IMR-90 (cell line): ENCODE results near the gene TTC28. TPM values are rescaled to one million over a fixed set of nuclear protein-coding genes. Genes with fewer than 3 reads are reported as not detected.

Experiments used
- ATAC-seq: fragments of 200-7000 bp; cut with Tn5 transposase; 2 replicates; pipeline ENCODE4 v1.9.1; 2020; ENCODE audit warnings: low read depth, mild to moderate bottlenecking, moderate library complexity
- BruUV-seq: library from RNA; stranded (reverse); fragments of 400-500 nt; replicated peaks from 2 replicates; lab custom pipeline; 2021; lab: Mats Ljungman, UMichigan
- CTCF ChIA-PET: fragments of 300-600 bp; formaldehyde crosslinking; extraction: SDS; loops from one replicate; lab custom pipeline; 2021; ENCODE audit warnings: antibody characterized with exemption; lab: Yijun Ruan, JAX
- POLR2A ChIA-PET: fragments of 300-600 bp; sonication (Branson Sonifier 250); formaldehyde crosslinking; loops from one replicate; lab custom pipeline; 2022; ENCODE audit warnings: antibody characterized with exemption; ENCODE audit not compliant: unreplicated experiment; lab: Charles Lee
- DNase-seq: peaks from one replicate; pipeline ENCODE4 v3.0.0; 2013
- H2AFZ ChIP-seq: replicated peaks from 2 replicates; pipeline ENCODE3; 2013; ENCODE audit warnings: low read length, mild to moderate bottlenecking; ENCODE audit not compliant: poor library complexity
- H2AK5ac ChIP-seq: 2 replicates; pipeline ENCODE4 v1.6.1; 2013; ENCODE audit warnings: low read depth, low read length, inconsistent platforms
- H2AK9ac ChIP-seq: replicated peaks from 2 replicates; pipeline ENCODE3; 2013; ENCODE audit warnings: mild to moderate bottlenecking, low read depth, low read length, moderate library complexity; ENCODE audit not compliant: poor library complexity
- H2BK120ac ChIP-seq: 2 replicates; pipeline ENCODE4 v1.6.1; 2013; ENCODE audit warnings: low read depth, low read length, inconsistent platforms
- H2BK15ac ChIP-seq: 3 replicates; pipeline ENCODE4 v1.6.1; 2013; ENCODE audit warnings: low read depth, low read length, inconsistent platforms
- H2BK20ac ChIP-seq: 2 replicates; pipeline ENCODE4 v1.6.1; 2013; ENCODE audit warnings: low read depth, mild to moderate bottlenecking, inconsistent platforms, low read length, moderate library complexity
- H2BK5ac ChIP-seq: 2 replicates; pipeline ENCODE4 v1.6.1; 2013; ENCODE audit warnings: mild to moderate bottlenecking, low read depth, low read length, inconsistent platforms; ENCODE audit not compliant: poor library complexity, severe bottlenecking
- H3K14ac ChIP-seq: replicated peaks from 2 replicates; pipeline ENCODE4 v1.6.1; 2013; ENCODE audit warnings: low read depth, low read length, inconsistent platforms
- H3K18ac ChIP-seq: 2 replicates; pipeline ENCODE4 v1.6.1; 2013; ENCODE audit warnings: low read depth, low read length, control low read depth
- H3K23ac ChIP-seq: 2 replicates; pipeline ENCODE4 v1.6.1; 2013; ENCODE audit warnings: low read depth, low read length, inconsistent platforms
- H3K27ac ChIP-seq: 2 replicates; pipeline ENCODE4 v1.5.1; 2013; ENCODE audit warnings: mild to moderate bottlenecking, control low read depth, low read length; ENCODE audit not compliant: insufficient read depth
- H3K27me3 ChIP-seq: 2 replicates; pipeline ENCODE4 v1.6.1; 2013; ENCODE audit warnings: low read length; ENCODE audit not compliant: control insufficient read depth, insufficient read depth
- H3K36me3 ChIP-seq: 2 replicates; pipeline ENCODE4 v1.6.1; 2013; ENCODE audit warnings: low read length, mixed read lengths; ENCODE audit not compliant: control insufficient read depth, insufficient read depth
- H3K4ac ChIP-seq: 2 replicates; pipeline ENCODE4 v1.6.1; 2013; ENCODE audit warnings: low read depth, low read length, inconsistent platforms
- H3K4me1 ChIP-seq: 2 replicates; pipeline ENCODE4 v1.6.1; 2013; ENCODE audit warnings: low read length, mixed read lengths; ENCODE audit not compliant: control insufficient read depth, insufficient read depth
- H3K4me2 ChIP-seq: 2 replicates; pipeline ENCODE4 v1.6.1; 2013; ENCODE audit warnings: low read depth, mild to moderate bottlenecking, control low read depth, low read length, moderate library complexity
- H3K4me3 ChIP-seq: 2 replicates; pipeline ENCODE4 v1.5.1; 2013; ENCODE audit warnings: low read depth, mild to moderate bottlenecking, control low read depth, low read length, moderate library complexity; ENCODE audit not compliant: insufficient read depth
- H3K56ac ChIP-seq: 2 replicates; pipeline ENCODE4 v1.6.1; 2013; ENCODE audit warnings: low read length, inconsistent platforms; ENCODE audit not compliant: insufficient read depth; ENCODE audit errors: extremely low read depth
- H3K79me1 ChIP-seq, 2 experiments: 2 replicates each; pipeline ENCODE4 v1.6.1; 2013; ENCODE audit warnings: low read length in 2 of 2, inconsistent platforms in 1 of 2, low read depth in 1 of 2
- H3K9ac ChIP-seq: 2 replicates; pipeline ENCODE4 v1.6.1; 2013; ENCODE audit warnings: low read depth, low read length, control low read depth
- H3K9me1 ChIP-seq: 2 replicates; pipeline ENCODE4 v1.6.1; 2013; ENCODE audit warnings: low read length, inconsistent platforms; ENCODE audit not compliant: insufficient read depth
- H3K9me3 ChIP-seq: 2 replicates; pipeline ENCODE4 v1.6.1; 2013; ENCODE audit warnings: low read length; ENCODE audit not compliant: control insufficient read depth, insufficient read depth
- H4K20me1 ChIP-seq: 2 replicates; pipeline ENCODE4 v1.6.1; 2013; ENCODE audit warnings: low read length, inconsistent platforms; ENCODE audit not compliant: insufficient read depth
- H4K5ac ChIP-seq: 2 replicates; pipeline ENCODE4 v1.6.1; 2013; ENCODE audit warnings: mild to moderate bottlenecking, low read depth, low read length, control low read depth
- H4K8ac ChIP-seq, 2 experiments: 2 replicates each; pipeline ENCODE4 v1.6.1; 2013; ENCODE audit warnings: low read depth in 2 of 2, low read length in 2 of 2, control low read depth in 1 of 2, inconsistent platforms in 1 of 2
- H4K91ac ChIP-seq: 2 replicates; pipeline ENCODE4 v1.6.1; 2013; ENCODE audit warnings: low read depth, low read length, inconsistent platforms; ENCODE audit not compliant: insufficient read depth
- BHLHE40 ChIP-seq: fragments of 150-350 bp; IDR thresholded peaks from 2 replicates; pipeline ENCODE4 v1.6.1; 2016; ENCODE audit warnings: mild to moderate bottlenecking, low read depth, low read length
- MXI1 ChIP-seq: IDR thresholded peaks from 2 replicates; pipeline ENCODE4 v1.6.1; 2012; ENCODE audit warnings: low read depth, mild to moderate bottlenecking, low read length, moderate library complexity, borderline replicate concordance
- WGBS, 2 experiments: methylation state at CpG; one replicate each; pipeline versions ENCODE4 v1.1.5 to v1.1.7; 2013; ENCODE audit warnings: missing lambda C conversion rate in 2 of 2; ENCODE audit not compliant: insufficient read length in 1 of 2; ENCODE audit errors: extremely low coverage in 2 of 2; 5-methylcytosine and 5-hydroxymethylcytosine counted together
- dilution Hi-C: fragments of 300-500 bp; cut with HindIII; formaldehyde crosslinking; loops from one replicate; pipeline ENCODE4 v1.14.3; 2018; ENCODE audit warnings: low sequenced_read_pairs; ENCODE audit not compliant: unreplicated experiment
- in situ Hi-C: fragments of 300-500 bp; cut with MboI; formaldehyde crosslinking; loops from 3 replicates; pipeline ENCODE4 v1.14.3; 2019; ENCODE audit warnings: low sequenced_read_pairs, inconsistent platforms, mixed read lengths
- intact Hi-C: fragments of 100-400 bp; cut with micrococcal nuclease; formaldehyde crosslinking; loops from 2 replicates; pipeline ENCODE4 v1.10.0; 2022
- polyA plus RNA-seq, 3 experiments: library from polyadenylated mRNA; depleted of rRNA; stranded (reverse); fragments of >200 nt; gene quantifications; 2 replicates each; pipeline ENCODE4 v1.2.3, GENCODE V29; 2012; ENCODE audit warnings: low replicate concordance in 1 of 3
- total RNA-seq: library from RNA; depleted of rRNA; stranded (reverse); fragments of >200 nt; gene quantifications from 2 replicates; pipeline ENCODE4 v1.2.3, GENCODE V29; 2012

TTC28 gene
- total and polyA plus RNA-seq, 2 of the 4 experiments (the other 2 are of a cell fraction): 5.6 to 13.3 TPM

GRCh38 chr22:28154861-28155260, 524.8 kb downstream of the TTC28 start:
- Histone ChIP-seq H3K14ac (no peak overlapping the region), H2AK5ac (no peak overlapping the region), H2BK15ac (no peak overlapping the region), H4K91ac (no peak overlapping the region), H3K56ac (no peak overlapping the region), H3K27me3 (no peaks in the 10 kb centered on the region), H3K18ac (no peak overlapping the region), H3K27ac (no peak overlapping the region; the same call in 1 of the 2 replicates), H3K79me1 (0 out of 4 replicates have a peak, but pooled peaks cover 3 to 6% of the 10 kb centered on the region in 2 experiments), H3K36me3 (0 out of 2 replicates have a peak, but pooled peaks cover 2% of the 10 kb centered on the region), H4K5ac (no peak overlapping the region), H3K4me2 (no peak overlapping the region), H2BK5ac (no peak overlapping the region), H2AK9ac (no peak overlapping the region), H3K9ac (no peak overlapping the region), H4K20me1 (no peaks in the 10 kb centered on the region; the same call in 1 of the 2 replicates), H3K4me1 (0 out of 2 replicates have a peak, but pooled peaks cover 2% of the 10 kb centered on the region), H3K9me1 (no peaks in the 10 kb centered on the region), H3K23ac (no peak overlapping the region), H2AFZ (no peak overlapping the region), H2BK120ac (no peak overlapping the region), H3K4ac (no peak overlapping the region), H4K8ac (no peak overlapping the region), H2BK20ac (no peak overlapping the region), H3K4me3 (no peak overlapping the region), H3K9me3 (no peaks in the 10 kb centered on the region)
- CTCF ChIA-PET: no interaction called here
- WGBS, 2 experiments: no CpG with 5 or more reads among the region's 2 CpGs
- TF ChIP-seq BHLHE40 (no peak), MXI1 (no peak)
- intact Hi-C loops (no loop called here), dilution Hi-C loops (no loop called here), in situ Hi-C loops (no loop called here)
- DNase-seq: peak; percentile 59
- BruUV-seq: no TSS peak
- peak; percentile 92 for ATAC-seq
- POLR2A ChIA-PET: interaction anchor here (1.0 kb wide), 1 partner anchor 12 kb away, joined by 3 read pairs; no protein-coding TSS in a partner anchor
